Right lobe of liver (tissue), 6 donors: ENCODE measurements around the gene TCEA3. TPM values are rescaled to one million over a fixed set of nuclear protein-coding genes. Genes with fewer than 3 reads are reported as not detected.

Experiments used
- ATAC-seq, 4 donors: fragments of 200-7000 bp; cut with Tn5 transposase; one replicate each; pipeline ENCODE4 v1.9.1; 2020; ENCODE audit warnings: mild to moderate bottlenecking in 4 of 4, moderate library complexity in 4 of 4
- DNase-seq, 3 donors: peaks; one replicate each; pipeline ENCODE4 v3.0.0-alpha.2; 2020
- H3K27ac ChIP-seq, 3 donors: fragments of 200-600 bp; one replicate each; pipeline ENCODE4 v1.8.0; 2022
- H3K27me3 ChIP-seq, 2 donors: fragments of 200-600 bp; one replicate each; pipeline ENCODE4 v1.8.0; 2022
- H3K36me3 ChIP-seq, 4 donors: fragments of 200-600 bp; sonication (generic) in 1 of 4; one replicate each; pipeline versions ENCODE4 v1.5.1 to v1.8.0; 2017 to 2022; ENCODE audit warnings: control low read depth in 1 of 4
- H3K4me1 ChIP-seq, 4 donors: fragments of 200-600 bp; sonication (generic) in 1 of 4; one replicate each; pipeline versions ENCODE4 v1.5.1 to v1.8.0; 2017 to 2022; ENCODE audit warnings: control low read depth in 1 of 4
- H3K4me3 ChIP-seq, 3 donors: fragments of 200-600 bp; one replicate each; pipeline ENCODE4 v1.8.0; 2022
- H3K9me3 ChIP-seq, 4 donors: fragments of 200-600 bp; sonication (generic) in 1 of 4; one replicate each; pipeline versions ENCODE4 v1.5.1 to v1.8.0; 2017 to 2022; ENCODE audit warnings: control low read depth in 1 of 4
- POLR2A ChIP-seq: fragments of 450-650 bp; IDR thresholded peaks from one replicate; pipeline ENCODE4 v1.6.1; 2017; ENCODE audit warnings: antibody characterized with exemption, mild to moderate bottlenecking
- WGBS: methylation state at CpG from one replicate; pipeline ENCODE4 v1.1.6; 2018; ENCODE audit warnings: low coverage, low lambda C conversion rate; ENCODE audit not compliant: insufficient coverage; ENCODE audit errors: missing lambda C conversion rate; 5-methylcytosine and 5-hydroxymethylcytosine counted together
- intact Hi-C, 2 donors: fragments of 100-400 bp; cut with DNase I; formaldehyde crosslinking; loops; one replicate each; pipeline versions ENCODE4 v1.11.2 to v1.14.1; 2022
- total RNA-seq, 6 experiments: library from RNA; depleted of rRNA in 2 of 6; stranded (reverse); fragments of >200 nt in 2 of 6; fragmentation: NEBNext Ultra II Directional in 3 of 6; extraction: Animal tissue kit (Norgen Biotek cat#: 25700) in 3 of 6; gene quantifications; one replicate each; pipeline versions ENCODE4 v1.1.0 to v1.2.4, GENCODE V29; 2016 to 2023
- TF ChIP-seq, protein P1 (sequence below), 4 donors: fragments of 200-600 bp in 3 of 4; fragments of 450-650 bp in 1 of 4; IDR thresholded peaks; one replicate each; pipeline versions ENCODE4 v1.5.1 to v1.8.0; 2016 to 2022; ENCODE audit warnings: antibody characterized with exemption in 4 of 4, mild to moderate bottlenecking in 2 of 4
- donor health status: DM: no; HTN: yes; CAD: no.
- donor health status: DM: no; HTN: no; CAD: no.
- donor health status: DM: no; HTN: no; CAD: no.
- donor health status: DM: no; HTN: yes; CAD: no.
- donor health status: DM: no; HTN: yes; CAD: no.

Gene TCEA3
- total RNA-seq, 6 experiments from 2014 or later: 53.3 to 94.0 (median 63.2) TPM

DNA sequence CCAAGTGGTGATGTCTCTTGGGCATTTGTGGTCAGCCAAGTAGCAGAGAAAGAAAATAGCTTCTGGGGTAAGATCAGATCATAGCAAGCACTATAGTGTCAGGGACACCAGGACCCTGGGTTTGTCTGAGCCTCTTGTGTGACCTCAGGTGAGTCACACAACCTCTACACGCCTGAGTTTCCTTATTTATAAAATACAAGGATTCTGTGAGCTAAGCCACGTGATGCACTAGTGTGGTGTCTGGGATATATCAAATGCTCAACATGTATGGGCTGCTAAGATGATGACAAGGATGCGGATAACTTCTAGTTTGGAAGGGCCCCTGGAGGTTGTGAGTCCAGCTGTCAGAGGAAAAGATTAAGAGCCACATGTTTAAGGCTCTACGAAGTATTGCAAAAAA, 30.4 kb downstream of the TCEA3 start:
- no peak overlapping the region for H3K4me3 ChIP-seq
- no peaks in the 10 kb centered on the region for H3K27me3 ChIP-seq
- DNase-seq (no peak), ATAC-seq (peak in 3 of 4 donors; percentile 4 to 53 (median 21))
- TF ChIP-seq, protein P1, sequence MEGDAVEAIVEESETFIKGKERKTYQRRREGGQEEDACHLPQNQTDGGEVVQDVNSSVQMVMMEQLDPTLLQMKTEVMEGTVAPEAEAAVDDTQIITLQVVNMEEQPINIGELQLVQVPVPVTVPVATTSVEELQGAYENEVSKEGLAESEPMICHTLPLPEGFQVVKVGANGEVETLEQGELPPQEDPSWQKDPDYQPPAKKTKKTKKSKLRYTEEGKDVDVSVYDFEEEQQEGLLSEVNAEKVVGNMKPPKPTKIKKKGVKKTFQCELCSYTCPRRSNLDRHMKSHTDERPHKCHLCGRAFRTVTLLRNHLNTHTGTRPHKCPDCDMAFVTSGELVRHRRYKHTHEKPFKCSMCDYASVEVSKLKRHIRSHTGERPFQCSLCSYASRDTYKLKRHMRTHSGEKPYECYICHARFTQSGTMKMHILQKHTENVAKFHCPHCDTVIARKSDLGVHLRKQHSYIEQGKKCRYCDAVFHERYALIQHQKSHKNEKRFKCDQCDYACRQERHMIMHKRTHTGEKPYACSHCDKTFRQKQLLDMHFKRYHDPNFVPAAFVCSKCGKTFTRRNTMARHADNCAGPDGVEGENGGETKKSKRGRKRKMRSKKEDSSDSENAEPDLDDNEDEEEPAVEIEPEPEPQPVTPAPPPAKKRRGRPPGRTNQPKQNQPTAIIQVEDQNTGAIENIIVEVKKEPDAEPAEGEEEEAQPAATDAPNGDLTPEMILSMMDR (IDR thresholded peaks at IDR 0.05): no peak
- TF ChIP-seq POLR2A: no peak
- no peaks in the 10 kb centered on the region for H3K9me3 ChIP-seq
- intact Hi-C loops: no loop called here
- 73% methylated on average over 4 of the region's 4 CpGs for WGBS
- peak overlapping the region in 1 of 3 donors; percentile 23 for H3K27ac ChIP-seq
- H3K36me3 ChIP-seq: peaks cover 0 to 20% (median 3%) of the 10 kb centered on the region in 4 donors
- H3K4me1 ChIP-seq: peaks cover 0 to 16% (median 9%) of the 10 kb centered on the region in 4 donors

DNA sequence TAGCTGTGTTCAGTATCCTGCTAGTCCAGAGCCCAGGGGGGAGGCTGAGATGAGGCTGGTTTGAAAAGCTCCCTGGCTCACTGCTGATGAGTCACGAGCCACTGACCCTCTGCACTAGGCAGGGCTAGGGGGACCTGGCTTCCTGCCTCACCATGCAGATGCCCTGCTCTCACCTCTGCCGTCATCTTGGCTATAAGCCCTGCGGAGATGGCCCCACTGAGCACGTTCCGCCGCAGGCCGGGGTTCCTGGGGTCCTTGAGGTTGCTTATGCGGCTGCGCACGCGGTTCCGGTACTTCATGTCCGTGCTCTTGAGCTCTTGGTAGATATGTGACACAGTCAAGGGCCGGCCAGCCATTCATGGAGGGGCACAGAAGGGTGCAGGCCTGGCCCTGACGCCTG, 30.8 kb downstream of the TCEA3 start:
- peak; percentile 37 to 56 (median 56) for DNase-seq
- Histone ChIP-seq H3K27me3 (no peaks in the 10 kb centered on the region), H3K9me3 (no peaks in the 10 kb centered on the region), H3K4me1 (peaks cover 0 to 16% (median 9%) of the 10 kb centered on the region in 4 donors), H3K4me3 (no peak overlapping the region), H3K36me3 (peaks cover 0 to 18% (median 3%) of the 10 kb centered on the region in 4 donors), H3K27ac (peak overlapping the region in 1 of 3 donors; percentile 23)
- intact Hi-C loops: no loop called here
- ATAC-seq: peak in 3 of 4 donors; percentile 14 to 44 (median 23)
- TF ChIP-seq, protein P1 (IDR thresholded peaks at IDR 0.05): no peak
- TF ChIP-seq POLR2A: no peak
- WGBS: 71% methylated on average over 1 of the region's 15 CpGs

DNA sequence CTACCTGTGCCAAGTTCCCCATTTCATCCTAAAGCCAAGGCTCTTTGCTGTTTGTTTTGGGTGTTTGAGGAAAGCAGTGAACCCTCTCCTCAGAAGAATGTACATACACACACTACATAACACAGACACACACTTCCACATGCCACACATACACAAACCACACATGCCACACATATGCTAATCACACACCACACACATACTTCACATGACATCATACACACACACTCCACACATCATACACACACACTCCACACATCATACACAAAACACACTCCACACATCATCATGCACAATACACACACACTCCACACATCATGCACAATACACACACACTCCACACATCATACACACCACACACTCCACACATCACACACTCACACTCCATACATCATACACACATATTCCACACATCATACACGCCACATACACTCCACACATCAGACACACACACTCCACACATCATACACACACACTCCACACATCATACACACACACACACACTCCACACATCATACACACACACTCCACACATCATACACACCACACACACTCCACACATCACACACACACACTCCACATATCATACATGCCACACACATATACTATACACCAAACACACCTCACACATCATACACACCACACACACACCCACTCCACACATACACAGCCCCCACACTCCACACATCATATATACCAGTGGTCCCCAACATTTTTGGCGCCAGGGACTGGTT, 32.3 kb downstream of the TCEA3 start:
- Histone ChIP-seq H3K36me3 (peaks cover 0 to 10% (median 1%) of the 10 kb centered on the region in 4 donors), H3K27me3 (no peaks in the 10 kb centered on the region), H3K4me3 (no peak overlapping the region), H3K9me3 (no peaks in the 10 kb centered on the region), H3K4me1 (peaks cover 0 to 16% (median 9%) of the 10 kb centered on the region in 4 donors), H3K27ac (no peak overlapping the region)
- 71% methylated on average over 2 of the region's 2 CpGs for WGBS
- ATAC-seq (no peak), DNase-seq (no peak)
- intact Hi-C loops: no loop called here
- no peak for TF ChIP-seq POLR2A
- TF ChIP-seq, protein P1 (IDR thresholded peaks at IDR 0.05): no peak

DNA sequence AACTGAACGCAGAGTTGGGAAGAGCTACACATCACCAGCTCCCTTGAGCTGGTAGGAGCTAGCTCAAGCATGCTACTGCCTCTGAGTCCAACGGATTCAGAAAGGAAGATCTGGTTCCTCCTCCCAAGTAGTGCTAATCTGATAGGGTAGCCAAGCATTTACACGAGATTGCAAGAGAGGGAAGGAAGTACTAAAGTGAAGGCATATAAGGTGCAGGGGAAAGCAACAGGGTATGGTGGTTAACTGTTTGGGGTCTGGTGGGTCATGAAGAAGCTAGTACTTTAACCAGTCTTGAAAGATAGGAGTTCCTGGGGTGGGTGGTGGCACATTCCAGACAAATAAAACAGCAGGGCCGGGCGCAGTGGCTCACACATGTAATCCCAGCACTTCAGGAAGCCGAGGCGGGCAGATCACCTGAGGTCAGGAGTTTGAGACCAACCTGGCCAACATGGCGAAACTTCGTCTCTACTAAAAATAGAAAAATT, 34.7 kb downstream of the TCEA3 start:
- intact Hi-C loops: no loop called here
- H3K4me3 ChIP-seq: no peak overlapping the region
- no peak overlapping the region for H3K27ac ChIP-seq
- no peak for DNase-seq
- 41% methylated on average over 3 of the region's 9 CpGs for WGBS
- H3K36me3 ChIP-seq: peaks cover 0 to 6% (median 0%) of the 10 kb centered on the region in 4 donors
- TF ChIP-seq, protein P1 (IDR thresholded peaks at IDR 0.05): no peak
- no peak for TF ChIP-seq POLR2A
- H3K9me3 ChIP-seq: no peaks in the 10 kb centered on the region
- no peaks in the 10 kb centered on the region for H3K27me3 ChIP-seq
- ATAC-seq: peak in 1 of 4 donors; percentile 12
- peaks cover 0 to 7% (median 3%) of the 10 kb centered on the region in 4 donors for H3K4me1 ChIP-seq
